ENCODE measurements around the gene CELF3. TPM values are rescaled to one million over a fixed set of nuclear protein-coding genes. Genes with fewer than 3 reads are reported as not detected.
"Not testable (repeated sequence)": the region's sequence is repeated elsewhere in the genome, so short reads cannot be mapped to it uniquely, and the experiment has no call there.

Gene CELF3
- total RNA-seq, 1 donor from 2014 or later, result 274 TPM

GRCh38 chr1:151737026-151737425 is 20.4 kb upstream of the CELF3 start:
- no peaks in the 10 kb centered on the region for H3K4me1 Mint-ChIP-seq (ENCODE audit: low read depth, unreplicated experiment)

GRCh38 chr1:151733995-151734394 is 17.4 kb upstream of the CELF3 start:
- H3K27me3 Mint-ChIP-seq (ENCODE audit: unreplicated experiment); H3K9me3 Mint-ChIP-seq (ENCODE audit: unreplicated experiment); DNase-seq; H3K27ac Mint-ChIP-seq (ENCODE audit: unreplicated experiment); H3K4me1 Mint-ChIP-seq (ENCODE audit: low read depth, unreplicated experiment); H3K4me3 Mint-ChIP-seq (ENCODE audit: unreplicated experiment): not testable (repeated sequence)
- peaks cover 21% of the 10 kb centered on the region for H3K36me3 Mint-ChIP-seq (ENCODE audit: unreplicated experiment)

More at GRCh38 chr1:151737026-151737425, 20.4 kb upstream of the CELF3 start:
- no peak for TF ChIP-seq CTCF (IDR thresholded peaks at IDR 0.05; ENCODE audit: partially characterized antibody, unreplicated experiment)
- Mint-ChIP-seq H3K36me3 (ENCODE audit: unreplicated experiment) (peaks cover 17% of the 10 kb centered on the region), H3K4me3 (ENCODE audit: unreplicated experiment) (no peak overlapping the region), H3K27ac (ENCODE audit: unreplicated experiment) (no peak overlapping the region), H3K27me3 (ENCODE audit: unreplicated experiment) (peaks cover 5% of the 10 kb centered on the region), H3K9me3 (ENCODE audit: unreplicated experiment) (peaks cover 6% of the 10 kb centered on the region)
- no peak for DNase-seq

- H3K36me3 Mint-ChIP-seq (ENCODE audit: unreplicated experiment), result peaks cover 17% of the 10 kb centered on the region
- no peak for TF ChIP-seq CTCF (IDR thresholded peaks at IDR 0.05; ENCODE audit: partially characterized antibody, unreplicated experiment)
- H3K4me1 Mint-ChIP-seq (ENCODE audit: low read depth, unreplicated experiment), result peaks cover 8% of the 10 kb centered on the region
- H3K4me3 Mint-ChIP-seq (ENCODE audit: unreplicated experiment), result no peak overlapping the region
- H3K9me3 Mint-ChIP-seq (ENCODE audit: unreplicated experiment), result peaks cover 6% of the 10 kb centered on the region
- no peak for DNase-seq
- peaks cover 5% of the 10 kb centered on the region for H3K27me3 Mint-ChIP-seq (ENCODE audit: unreplicated experiment)
- H3K27ac Mint-ChIP-seq (ENCODE audit: unreplicated experiment), result no peak overlapping the region
Measured at GRCh38 chr1:151733126-151733525, 16.5 kb upstream of the CELF3 start.

- Mint-ChIP-seq H3K4me1 (ENCODE audit: low read depth, unreplicated experiment) (peaks cover 14% of the 10 kb centered on the region), H3K36me3 (ENCODE audit: unreplicated experiment) (peaks cover 4% of the 10 kb centered on the region), H3K27ac (ENCODE audit: unreplicated experiment) (no peak overlapping the region), H3K27me3 (ENCODE audit: unreplicated experiment) (peaks cover 10% of the 10 kb centered on the region), H3K9me3 (ENCODE audit: unreplicated experiment) (peaks cover 3% of the 10 kb centered on the region), H3K4me3 (ENCODE audit: unreplicated experiment) (no peak overlapping the region)
- no peak for DNase-seq
- TF ChIP-seq CTCF (IDR thresholded peaks at IDR 0.05; ENCODE audit: partially characterized antibody, unreplicated experiment), result no peak
Measured at GRCh38 chr1:151729966-151730291, 13.3 kb upstream of the CELF3 start.

- H3K4me3 Mint-ChIP-seq (ENCODE audit: unreplicated experiment), result no peak overlapping the region
- H3K4me1 Mint-ChIP-seq (ENCODE audit: low read depth, unreplicated experiment), result peaks cover 14% of the 10 kb centered on the region
- H3K27me3 Mint-ChIP-seq (ENCODE audit: unreplicated experiment), result peaks cover 10% of the 10 kb centered on the region
Measured at GRCh38 chr1:151729157-151729965, 12.8 kb upstream of the CELF3 start.

More at GRCh38 chr1:151729157-151729965, 12.8 kb upstream of the CELF3 start:
- DNase-seq, result no peak
- Mint-ChIP-seq H3K27ac (ENCODE audit: unreplicated experiment) (no peak overlapping the region), H3K36me3 (ENCODE audit: unreplicated experiment) (peaks cover 4% of the 10 kb centered on the region), H3K9me3 (ENCODE audit: unreplicated experiment) (no peaks in the 10 kb centered on the region)
- TF ChIP-seq CTCF (IDR thresholded peaks at IDR 0.05; ENCODE audit: partially characterized antibody, unreplicated experiment), result no peak
